SK-MEL-5 (cell line): ENCODE measurements around the gene DNAH12. TPM values are rescaled to one million over a fixed set of nuclear protein-coding genes. Genes with fewer than 3 reads are reported as not detected.

Experiments used
- DNase-seq: peaks from one replicate; pipeline ENCODE4 v3.0.0-alpha.2; 2016; ENCODE audit warnings: low read depth, low spot score
- in situ Hi-C: cut with HindIII; loops from 2 replicates; pipeline ENCODE4 v1.10.0; 2016; ENCODE audit warnings: low sequenced_read_pairs, high pct_unique_total_duplicates, low pct_unique_long_range_greater_than_20kb
- small RNA-seq, 2 experiments: library from RNA; depleted of rRNA; stranded (forward); fragments of <200 nt; gene quantifications; one replicate each; pipeline ENCODE3, GENCODE V24; 2014
- total RNA-seq: library from RNA; depleted of rRNA; stranded (reverse); fragments of >200 nt; shearing (Covaris generic); gene quantifications from 2 replicates; pipeline ENCODE4 v1.2.3, GENCODE V29; 2014; rRNA removed

Gene DNAH12
- total RNA-seq, 1 experiment from 2014 or later = not detected

GRCh38 chr3:57287205-57287604, 256.9 kb downstream of the DNAH12 start:
- no peak for DNase-seq
- in situ Hi-C loops = no loop called here

GRCh38 chr3:57283334-57283733, 260.8 kb downstream of the DNAH12 start:
- in situ Hi-C loops = no loop called here
- no peak for DNase-seq

GRCh38 chr3:57281715-57282114, 262.4 kb downstream of the DNAH12 start:
- no peak for DNase-seq
- in situ Hi-C loops = no loop called here

- DNase-seq = no peak
- in situ Hi-C loops = no loop called here
Measured at GRCh38 chr3:57279685-57280084, 264.5 kb downstream of the DNAH12 start.

- in situ Hi-C loops = no loop called here
- no peak for DNase-seq
Measured at GRCh38 chr3:57278237-57278636, 265.9 kb downstream of the DNAH12 start.

GRCh38 chr3:57275393-57275792, 268.8 kb downstream of the DNAH12 start:
- DNase-seq = no peak
- in situ Hi-C loops = no loop called here

GRCh38 chr3:57274845-57275244, 269.3 kb downstream of the DNAH12 start:
- in situ Hi-C loops = no loop called here
- no peak for DNase-seq

GRCh38 chr3:57268416-57268815, 275.7 kb downstream of the DNAH12 start:
- in situ Hi-C loops = no loop called here
- no peak for DNase-seq

GRCh38 chr3:57261929-57262328, 282.2 kb downstream of the DNAH12 start:
- in situ Hi-C loops = no loop called here
- DNase-seq = no peak

- in situ Hi-C loops = no loop called here
- no peak for DNase-seq
Measured at GRCh38 chr3:57261119-57261518, 283.0 kb downstream of the DNAH12 start.

GRCh38 chr3:57257678-57258077, 286.5 kb downstream of the DNAH12 start:
- in situ Hi-C loops = no loop called here
- DNase-seq = no peak

- in situ Hi-C loops = no loop called here
Measured at GRCh38 chr3:57256844-57257243, 287.3 kb downstream of the DNAH12 start.

GRCh38 chr3:57252404-57252803, 291.7 kb downstream of the DNAH12 start:
- DNase-seq = peak; percentile 17
- in situ Hi-C loops = no loop called here

More at GRCh38 chr3:57256844-57257243, 287.3 kb downstream of the DNAH12 start:
- DNase-seq = no peak

- no peak for DNase-seq
- in situ Hi-C loops = no loop called here
Measured at GRCh38 chr3:57244946-57245345, 299.2 kb downstream of the DNAH12 start.

Small RNA genes lying within 50 kb of the gene (small RNA-seq; reads per million reads assigned to genes)
- gene RF00019 (0 reads per million in 2 experiments), gene RNU6-108P (0 reads per million in 2 experiments), gene RNU6-1181P (0 reads per million in 2 experiments), gene RNU6-483P (0 reads per million in 2 experiments)

Other genes with a start within 250 kb of the DNAH12 start
- 16.9 and 17.6 TPM in 2 replicates for gene PDE12, start 11.9 kb upstream of the DNAH12 start, total RNA-seq
- gene ARF4, start 53.0 kb upstream of the DNAH12 start, total RNA-seq = 230 and 240 TPM in 2 replicates
- gene DENND6A, start 148.7 kb upstream of the DNAH12 start, total RNA-seq = 27.0 and 30.3 TPM in 2 replicates
- gene SLMAP, start 212.0 kb upstream of the DNAH12 start, total RNA-seq = 26.1 and 28.9 TPM in 2 replicates